Adrenal gland (tissue), 12 donors: Measurements from ENCODE around the gene BNIP3. TPM values are rescaled to one million over a fixed set of nuclear protein-coding genes. Genes with fewer than 3 reads are reported as not detected.

Source experiments
- DNase-seq, 7 donors: peaks; one replicate each; pipeline ENCODE4 v3.0.0-alpha.2; 2019 to 2020
- H3K27ac ChIP-seq, 5 donors: fragments of 200-600 bp; sonication (generic) in 4 of 5; 1 replicate in 3 of 5; 2 replicates in 2 of 5; pipeline versions ENCODE4 v1.5.1 to v1.8.0; 2016 to 2020; ENCODE audit warnings: mild to moderate bottlenecking in 1 of 5
- H3K27me3 ChIP-seq: fragments of 200-600 bp; 2 replicates; pipeline ENCODE4 v1.8.0; 2021
- H3K36me3 ChIP-seq, 2 donors: fragments of 200-600 bp; replicated peaks in 1 of 2; 1 replicate in 1 of 2; 2 replicates in 1 of 2; pipeline versions ENCODE4 v1.5.1 to v1.8.0; 2018 to 2022
- H3K4me1 ChIP-seq, 2 donors: fragments of 200-600 bp; replicated peaks in 1 of 2; 1 replicate in 1 of 2; 2 replicates in 1 of 2; pipeline versions ENCODE4 v1.5.1 to v1.8.0; 2018 to 2021
- H3K4me3 ChIP-seq, 4 donors: fragments of 200-600 bp; sonication (generic) in 3 of 4; one replicate each; pipeline ENCODE4 v1.5.1; 2016 to 2018
- H3K9me3 ChIP-seq, 3 donors: fragments of 200-600 bp; sonication (generic) in 1 of 3; replicated peaks in 1 of 3; 1 replicate in 2 of 3; 2 replicates in 1 of 3; pipeline versions ENCODE4 v1.5.1 to v1.8.0; 2016 to 2021
- CTCF ChIP-seq, 6 experiments: fragments of 450-650 bp in 4 of 6; fragments of 200-600 bp in 2 of 6; sonication (generic) in 1 of 6; IDR thresholded peaks; 1 replicate in 5 of 6; 2 replicates in 1 of 6; pipeline versions ENCODE4 v1.5.1 to v1.8.0; 2016 to 2021; ENCODE audit warnings: antibody characterized with exemption in 6 of 6, mild to moderate bottlenecking in 2 of 6, moderate library complexity in 1 of 6
- POLR2A ChIP-seq, 2 donors: fragments of 450-650 bp; IDR thresholded peaks; one replicate each; pipeline ENCODE4 v1.6.1; 2017; ENCODE audit warnings: antibody characterized with exemption in 2 of 2, mild to moderate bottlenecking in 2 of 2, moderate library complexity in 1 of 2
- WGBS, 4 donors: extraction: QIAGEN DNeasy Blood & Tissue Kit in 2 of 4; methylation state at CpG; one replicate each; pipeline versions ENCODE4 v1.1.5 to v1.1.7; 2013 to 2017; 5-methylcytosine and 5-hydroxymethylcytosine counted together
- intact Hi-C, 2 donors: fragments of 100-400 bp; cut with DNase I; formaldehyde crosslinking; loops; one replicate each; pipeline versions ENCODE4 v1.14.1 to v1.15.0; 2022 to 2023
- polyA plus RNA-seq, 3 donors: library from polyadenylated mRNA; stranded (reverse); fragments of 200-250 nt in 2 of 3; fragments of 350-450 nt in 1 of 3; fragmentation: Illumina TruSeq in 1 of 3; extraction: RNeasy Lipid Tissue Mini Kit (QIAGEN cat#74804) in 1 of 3; gene quantifications; one replicate each; pipeline ENCODE4 v1.2.3, GENCODE V29; 2013 to 2014
- total RNA-seq, 9 donors: library from RNA; depleted of rRNA in 4 of 9; stranded (reverse); fragments of >200 nt in 4 of 9; fragments of 120-200 nt in 1 of 9; fragmentation: NEBNext Ultra II Directional in 1 of 9; extraction: Animal tissue kit (Norgen Biotek cat#: 25700) in 1 of 9; gene quantifications; one replicate each; pipeline versions ENCODE4 v1.1.0 to v1.2.4, GENCODE V29; 2013 to 2023
- donor health status: healthy with polysubstance abuse.
- donor health status: Bipolar disorder and iron deficiency.
- donor health status: DM: yes; HTN: yes; CAD: no.
- donor health status: DM: no; HTN: no; CAD: no.
- donor health status: DM: no; HTN: no; CAD: no.
- donor health status: DM: yes; HTN: yes; CAD: no.

Gene BNIP3
- total and polyA plus RNA-seq, 12 donors: 14.2 to 132 (median 76.4) TPM

- TF ChIP-seq CTCF (IDR thresholded peaks at IDR 0.05) (no peak), POLR2A (IDR thresholded peaks at IDR 0.05) (no peak)
- Histone ChIP-seq H3K4me3 (no peak overlapping the region), H3K4me1 (peaks cover 0 to 16% of the 10 kb centered on the region in 2 donors), H3K36me3 (peaks cover 0 to 13% of the 10 kb centered on the region in 2 donors), H3K27ac (no peak overlapping the region), H3K9me3 (no peaks in the 10 kb centered on the region), H3K27me3 (no peaks in the 10 kb centered on the region)
- 89 to 96% (median 90%) methylated on average over 14 of the region's 14 CpGs for WGBS, 4 donors
- intact Hi-C loops: no loop called here
- DNase-seq: peak in 1 of 7 donors; percentile 4
Observed at GRCh38 chr10:131974034-131974817, 7.5 kb downstream of the BNIP3 start.

- intact Hi-C loops: no loop called here
- peak in 2 of 7 donors; percentile 7 to 13 for DNase-seq
- no peak overlapping the region for H3K4me3 ChIP-seq
Observed at GRCh38 chr10:131973160-131973951, 8.4 kb downstream of the BNIP3 start.

GRCh38 chr10:131972474-131973071, 9.2 kb downstream of the BNIP3 start:
- Histone ChIP-seq H3K9me3 (no peaks in the 10 kb centered on the region), H3K27me3 (no peaks in the 10 kb centered on the region), H3K4me3 (no peak overlapping the region), H3K36me3 (peaks cover 0 to 21% of the 10 kb centered on the region in 2 donors), H3K4me1 (peaks cover 0 to 8% of the 10 kb centered on the region in 2 donors), H3K27ac (peak overlapping the region in 1 of 5 donors; percentile 32)
- intact Hi-C loops: no loop called here
- WGBS, 4 donors: 41 to 46% (median 45%) methylated on average over 11 of the region's 11 CpGs
- no peak for TF ChIP-seq POLR2A (IDR thresholded peaks at IDR 0.05)
- TF ChIP-seq CTCF (IDR thresholded peaks at IDR 0.05): no peak
- peak in 6 of 7 donors; percentile 46 to 82 (median 64) for DNase-seq

More at GRCh38 chr10:131973160-131973951, 8.4 kb downstream of the BNIP3 start:
- peak overlapping the region in 1 of 5 donors; percentile 32 for H3K27ac ChIP-seq
- TF ChIP-seq CTCF (IDR thresholded peaks at IDR 0.05) (no peak), POLR2A (IDR thresholded peaks at IDR 0.05) (no peak)
- 90 to 93% (median 91%) methylated on average over 27 to 34 of the region's 34 CpGs for WGBS, 4 donors
- no peaks in the 10 kb centered on the region for H3K9me3 ChIP-seq
- H3K4me1 ChIP-seq: peaks cover 0 to 8% of the 10 kb centered on the region in 2 donors
- H3K27me3 ChIP-seq: no peaks in the 10 kb centered on the region
- H3K36me3 ChIP-seq: peaks cover 0 to 20% of the 10 kb centered on the region in 2 donors

GRCh38 chr10:131971591-131971990, 10.1 kb downstream of the BNIP3 start:
- Histone ChIP-seq H3K36me3 (peaks cover 0 to 21% of the 10 kb centered on the region in 2 donors), H3K27ac (no peak overlapping the region), H3K27me3 (no peaks in the 10 kb centered on the region), H3K9me3 (no peaks in the 10 kb centered on the region), H3K4me1 (peaks cover 0 to 8% of the 10 kb centered on the region in 2 donors), H3K4me3 (no peak overlapping the region)
- TF ChIP-seq POLR2A (IDR thresholded peaks at IDR 0.05) (no peak), CTCF (IDR thresholded peaks at IDR 0.05) (no peak)
- 82 to 95% (median 92%) methylated on average over 7 of the region's 7 CpGs for WGBS, 4 donors
- DNase-seq: peak in 1 of 7 donors; percentile 5
- intact Hi-C loops: no loop called here
